Endothelial cell of umbilical vein (primary cell): ENCODE measurements around the gene EML6. TPM values are rescaled to one million over a fixed set of nuclear protein-coding genes. Genes with fewer than 3 reads are reported as not detected.

ENCODE experiments used
- BruUV-seq: library from RNA; stranded (reverse); fragments of 400-500 nt; replicated peaks from 2 replicates; lab custom pipeline; 2021; lab: Mats Ljungman, UMichigan
- CTCF ChIA-PET: fragments of 300-600, 350-600 bp; sonication (Branson Sonifier 250); formaldehyde crosslinking; loops from one replicate; lab custom pipeline; 2021; ENCODE audit warnings: antibody characterized with exemption, inconsistent platforms; lab: Charles Lee
- POLR2A ChIA-PET: fragments of 300-600, 350-600 bp; sonication (Branson Sonifier 250); formaldehyde crosslinking; loops from one replicate; lab custom pipeline; 2021; ENCODE audit warnings: antibody characterized with exemption, inconsistent platforms; lab: Charles Lee
- DNase-seq: peaks from one replicate; pipeline ENCODE4 v3.0.0-alpha.2; 2011; ENCODE audit warnings: low read depth, low spot score
- FAIRE-seq: peaks from 2 replicates; lab custom pipeline; 2011; peaks lifted over from hg19 to GRCh38; lab: Jason Lieb, UNC
- H2AFZ ChIP-seq: 2 replicates; pipeline ENCODE4 v1.6.0; 2012; ENCODE audit warnings: low read depth, low read length, control low read depth, inconsistent platforms
- H3K27ac ChIP-seq: 2 replicates; pipeline ENCODE4 v1.5.1; 2011; ENCODE audit warnings: low read depth, mild to moderate bottlenecking, control low read depth, low read length, moderate library complexity; ENCODE audit not compliant: insufficient read depth
- H3K27me3 ChIP-seq, 2 experiments: 2 replicates each; pipeline versions ENCODE4 v1.6.0 to v1.6.1; 2011; ENCODE audit warnings: low read length in 2 of 2, mixed read lengths in 1 of 2; ENCODE audit not compliant: control insufficient read depth in 2 of 2, insufficient read depth in 2 of 2
- H3K36me3 ChIP-seq, 2 experiments: 2 replicates in 1 of 2; 3 replicates in 1 of 2; pipeline ENCODE4 v1.5.1; 2011; ENCODE audit warnings: low read length in 2 of 2, mild to moderate bottlenecking in 1 of 2, moderate library complexity in 1 of 2; ENCODE audit not compliant: control insufficient read depth in 2 of 2, insufficient read depth in 2 of 2; ENCODE audit errors: extremely low read depth in 1 of 2
- H3K4me1 ChIP-seq: 3 replicates; pipeline ENCODE4 v1.5.1; 2011; ENCODE audit warnings: mild to moderate bottlenecking, low read length; ENCODE audit not compliant: control insufficient read depth, insufficient read depth; ENCODE audit errors: extremely low read depth
- H3K4me2 ChIP-seq: 2 replicates; pipeline ENCODE4 v1.6.1; 2011; ENCODE audit warnings: low read length, control low read depth, mixed read lengths; ENCODE audit not compliant: insufficient read depth
- H3K4me3 ChIP-seq, 3 experiments: fragments of 200-600 bp in 1 of 3; sonication (generic), shearing (Covaris generic) in 1 of 3; replicated peaks in 1 of 3; 2 replicates each; pipeline ENCODE4 v1.5.1; 2011 to 2016; ENCODE audit warnings: control low read depth in 3 of 3, low read length in 3 of 3, mild to moderate bottlenecking in 2 of 3, inconsistent platforms in 1 of 3, low read depth in 1 of 3, moderate library complexity in 1 of 3; ENCODE audit not compliant: insufficient read depth in 1 of 3
- H3K79me2 ChIP-seq: 2 replicates; pipeline ENCODE4 v1.6.0; 2012; ENCODE audit warnings: low read length, inconsistent platforms; ENCODE audit not compliant: control insufficient read depth, insufficient read depth
- H3K9ac ChIP-seq: replicated peaks from 2 replicates; pipeline ENCODE3; 2011; ENCODE audit warnings: low read length, control low read depth; ENCODE audit not compliant: insufficient read depth; ENCODE audit errors: extremely low read depth
- H3K9me1 ChIP-seq: replicated peaks from 3 replicates; pipeline ENCODE4 v1.6.0; 2011; ENCODE audit warnings: mild to moderate bottlenecking, low read length; ENCODE audit not compliant: control insufficient read depth, insufficient read depth; ENCODE audit errors: extremely low read depth
- H3K9me3 ChIP-seq: replicated peaks from 2 replicates; pipeline ENCODE4 v1.5.1; 2012; ENCODE audit warnings: low read length, inconsistent platforms; ENCODE audit not compliant: control insufficient read depth, insufficient read depth
- H4K20me1 ChIP-seq: replicated peaks from 2 replicates; pipeline ENCODE3; 2011; ENCODE audit warnings: mild to moderate bottlenecking, low read length; ENCODE audit not compliant: control insufficient read depth, insufficient read depth; ENCODE audit errors: extremely low read depth
- EZH2 ChIP-seq: IDR thresholded peaks from 2 replicates; pipeline ENCODE4 v1.6.1; 2012; ENCODE audit warnings: borderline replicate concordance, low read depth, mild to moderate bottlenecking, moderate library complexity, low read length, inconsistent platforms; ENCODE audit not compliant: severe bottlenecking
- FOS ChIP-seq: IDR thresholded peaks from 2 replicates; pipeline ENCODE4 v1.6.1; 2011; ENCODE audit warnings: mild to moderate bottlenecking, low read length, moderate library complexity, borderline replicate concordance; ENCODE audit not compliant: insufficient read depth
- GATA2 ChIP-seq: IDR thresholded peaks from 2 replicates; pipeline ENCODE4 v1.7.0; 2011; ENCODE audit warnings: low read depth, mild to moderate bottlenecking, moderate library complexity, mixed read lengths, low read length; ENCODE audit not compliant: insufficient read length, insufficient read depth
- JUN ChIP-seq: IDR thresholded peaks from 2 replicates; pipeline ENCODE4 v1.6.1; 2011; ENCODE audit warnings: borderline replicate concordance, low read depth; ENCODE audit not compliant: insufficient read length, insufficient read depth
- MYC ChIP-seq: IDR thresholded peaks from one replicate; pipeline ENCODE4 v1.6.1; 2011; ENCODE audit warnings: mild to moderate bottlenecking, low read depth, low read length
- POLR2A ChIP-seq: IDR thresholded peaks from 2 replicates; pipeline ENCODE4 v1.6.1; 2012; ENCODE audit warnings: low read depth, mild to moderate bottlenecking, control low read depth, low read length
- POLR2AphosphoS5 ChIP-seq: IDR thresholded peaks from 2 replicates; pipeline ENCODE4 v1.6.1; 2012; ENCODE audit warnings: low read depth, mild to moderate bottlenecking, control low read depth, low read length, moderate library complexity; ENCODE audit not compliant: insufficient read depth
- dilution Hi-C: fragments of 300-500 bp; cut with MboI; formaldehyde crosslinking; loops from one replicate; pipeline ENCODE4 v1.15.0; 2019; ENCODE audit warnings: low sequenced_read_pairs; ENCODE audit not compliant: extremely low pct_ligation_motif_present
- intact Hi-C: fragments of 100-400 bp; cut with micrococcal nuclease; formaldehyde crosslinking; loops from one replicate; pipeline ENCODE4 v1.10.0; 2022
- polyA plus RNA-seq, 4 experiments: library from polyadenylated mRNA; depleted of rRNA in 3 of 4; stranded (reverse) in 3 of 4; unstranded in 1 of 4; fragments of >200 nt; gene quantifications; 2 replicates each; pipeline versions ENCODE4 v1.2.1 to v1.2.3, GENCODE V29; 2011 to 2012; ENCODE audit warnings: missing spikeins in 1 of 4
- total RNA-seq: library from RNA; stranded (reverse); gene quantifications from 2 replicates; pipeline ENCODE4 v1.2.3, GENCODE V29; 2021
- TF ChIP-seq, protein P1 (sequence below), 2 donors: IDR thresholded peaks; 1 replicate in 1 of 2; 2 replicates in 1 of 2; pipeline ENCODE4 v1.5.1; 2011; ENCODE audit warnings: low read length in 2 of 2, mild to moderate bottlenecking in 2 of 2, moderate library complexity in 2 of 2, control low read depth in 1 of 2, inconsistent platforms in 1 of 2, low read depth in 1 of 2; ENCODE audit not compliant: insufficient read depth in 1 of 2; ENCODE audit errors: extremely low read depth in 1 of 2
- TF ChIP-seq, protein P2 (sequence below): IDR thresholded peaks from 2 replicates; pipeline ENCODE4 v1.6.1; 2011; ENCODE audit not compliant: insufficient read depth, insufficient read length

EML6 gene
- total and polyA plus RNA-seq, 2 donors (not counting 3 experiments of a cell fraction or from before 2014, with no cell fraction given) = 0.79 to 2.1 TPM

DNA sequence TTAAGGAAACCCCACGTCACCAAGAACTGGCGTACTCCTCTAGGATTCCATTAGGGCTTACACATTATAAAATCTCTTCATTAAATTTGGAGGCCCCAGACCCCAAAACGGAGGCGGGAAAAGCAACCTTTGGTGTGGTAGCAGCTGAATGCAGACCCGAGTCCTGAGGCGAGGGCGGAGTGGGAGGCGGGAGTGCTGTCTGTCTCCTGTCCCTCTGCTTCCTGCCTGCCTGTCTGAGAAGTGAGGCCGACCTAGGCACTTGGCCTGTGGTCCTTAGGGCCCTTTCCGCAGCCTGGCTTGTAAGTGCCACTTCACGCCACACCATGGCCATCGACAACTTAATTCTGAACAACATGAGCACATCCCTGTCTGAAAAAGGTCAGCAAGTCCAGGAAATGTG lies 224.7 kb downstream of the EML6 start:
- dilution Hi-C loops = no loop called here
- H3K9me1 ChIP-seq = no peaks in the 10 kb centered on the region
- H3K27ac ChIP-seq = no peak overlapping the region
- H3K4me2 ChIP-seq = no peak overlapping the region
- TF ChIP-seq POLR2AphosphoS5 (no peak), EZH2 (no peak), JUN (no peak), GATA2 (no peak), FOS (no peak), MYC (no peak), POLR2A (no peak)
- TF ChIP-seq, protein P1, sequence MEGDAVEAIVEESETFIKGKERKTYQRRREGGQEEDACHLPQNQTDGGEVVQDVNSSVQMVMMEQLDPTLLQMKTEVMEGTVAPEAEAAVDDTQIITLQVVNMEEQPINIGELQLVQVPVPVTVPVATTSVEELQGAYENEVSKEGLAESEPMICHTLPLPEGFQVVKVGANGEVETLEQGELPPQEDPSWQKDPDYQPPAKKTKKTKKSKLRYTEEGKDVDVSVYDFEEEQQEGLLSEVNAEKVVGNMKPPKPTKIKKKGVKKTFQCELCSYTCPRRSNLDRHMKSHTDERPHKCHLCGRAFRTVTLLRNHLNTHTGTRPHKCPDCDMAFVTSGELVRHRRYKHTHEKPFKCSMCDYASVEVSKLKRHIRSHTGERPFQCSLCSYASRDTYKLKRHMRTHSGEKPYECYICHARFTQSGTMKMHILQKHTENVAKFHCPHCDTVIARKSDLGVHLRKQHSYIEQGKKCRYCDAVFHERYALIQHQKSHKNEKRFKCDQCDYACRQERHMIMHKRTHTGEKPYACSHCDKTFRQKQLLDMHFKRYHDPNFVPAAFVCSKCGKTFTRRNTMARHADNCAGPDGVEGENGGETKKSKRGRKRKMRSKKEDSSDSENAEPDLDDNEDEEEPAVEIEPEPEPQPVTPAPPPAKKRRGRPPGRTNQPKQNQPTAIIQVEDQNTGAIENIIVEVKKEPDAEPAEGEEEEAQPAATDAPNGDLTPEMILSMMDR (IDR thresholded peaks at IDR 0.05; ENCODE audit: extremely low read depth in 1 of 2, insufficient read depth in 1 of 2, low read depth in 1 of 2, low read length in 2 of 2) = no peak
- TF ChIP-seq, protein P2, sequence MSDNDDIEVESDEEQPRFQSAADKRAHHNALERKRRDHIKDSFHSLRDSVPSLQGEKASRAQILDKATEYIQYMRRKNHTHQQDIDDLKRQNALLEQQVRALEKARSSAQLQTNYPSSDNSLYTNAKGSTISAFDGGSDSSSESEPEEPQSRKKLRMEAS = no peak
- no peaks in the 10 kb centered on the region for H3K36me3 ChIP-seq
- H4K20me1 ChIP-seq = no peaks in the 10 kb centered on the region
- BruUV-seq = no TSS peak
- no peak overlapping the region for H2AFZ ChIP-seq
- H3K9me3 ChIP-seq = no peaks in the 10 kb centered on the region
- FAIRE-seq = no peak
- H3K4me1 ChIP-seq = peaks cover 6% of the 10 kb centered on the region
- CTCF ChIA-PET = interaction anchor here (0.5 kb wide), 1 partner anchor 909 kb away, joined by 3 read pairs; no protein-coding TSS in a partner anchor
- H3K79me2 ChIP-seq = no peaks in the 10 kb centered on the region
- POLR2A ChIA-PET = no interaction called here
- H3K27me3 ChIP-seq = peaks cover 2 to 3% of the 10 kb centered on the region in 2 experiments
- no peak overlapping the region for H3K4me3 ChIP-seq
- intact Hi-C loops = no loop called here
- no peak overlapping the region for H3K9ac ChIP-seq
- no peak for DNase-seq
